Nephron progenitor cell (in vitro differentiated cells): ENCODE results near the gene ELP5.
A peak's percentile ranks its signal among the peaks of the same experiment; 100 is the strongest.

ENCODE experiments used
- DNase-seq: peaks from one replicate; pipeline ENCODE4 v3.0.0; 2021
- H3K27ac Mint-ChIP-seq: 2 replicates; pipeline ENCODE4 v1.8.0; 2021; ENCODE audit warnings: mild to moderate bottlenecking, moderate library complexity, mixed read lengths
- H3K27me3 Mint-ChIP-seq: 2 replicates; pipeline ENCODE4 v1.8.0; 2021; ENCODE audit warnings: mild to moderate bottlenecking, low read depth, mixed read lengths; ENCODE audit not compliant: poor library complexity
- H3K36me3 Mint-ChIP-seq: 2 replicates; pipeline ENCODE4 v1.8.0; 2021; ENCODE audit warnings: low read depth, mixed read lengths
- H3K4me1 Mint-ChIP-seq: 2 replicates; pipeline ENCODE4 v1.8.0; 2021; ENCODE audit warnings: mixed read lengths
- H3K4me3 Mint-ChIP-seq: 2 replicates; pipeline ENCODE4 v1.8.0; 2021; ENCODE audit warnings: mild to moderate bottlenecking, moderate library complexity, mixed read lengths
- H3K9me3 Mint-ChIP-seq: 2 replicates; pipeline ENCODE4 v1.8.0; 2021; ENCODE audit warnings: mild to moderate bottlenecking, moderate library complexity, mixed read lengths
- CTCF ChIP-seq: fragments of 200-600 bp; sonication (generic); IDR thresholded peaks from 2 replicates; pipeline ENCODE4 v1.5.0; 2021; ENCODE audit warnings: antibody characterized with exemption

The ELP5 gene

GRCh38 chr17:7306911-7307685, 55.1 kb downstream of the ELP5 start, which contains the start of gene EIF5A:
EIF5A (plus strand) TSS chr17:7307628; CDS start chr17:7309636, 2,008 bp downstream.
- TF ChIP-seq CTCF: no peak
- H3K4me3 Mint-ChIP-seq: peak within 1 kb of the TSS; percentile 94
- peaks cover 34% of the 10 kb centered on the region for H3K4me1 Mint-ChIP-seq
- DNase-seq: peak; percentile 100
- H3K27me3 Mint-ChIP-seq: peaks cover 9% of the 10 kb centered on the region
- H3K36me3 Mint-ChIP-seq: peaks cover 29% of the 10 kb centered on the region
- peaks cover 4% of the 10 kb centered on the region for H3K9me3 Mint-ChIP-seq
- peak within 1 kb of the TSS; percentile 99 for H3K27ac Mint-ChIP-seq

DNA sequence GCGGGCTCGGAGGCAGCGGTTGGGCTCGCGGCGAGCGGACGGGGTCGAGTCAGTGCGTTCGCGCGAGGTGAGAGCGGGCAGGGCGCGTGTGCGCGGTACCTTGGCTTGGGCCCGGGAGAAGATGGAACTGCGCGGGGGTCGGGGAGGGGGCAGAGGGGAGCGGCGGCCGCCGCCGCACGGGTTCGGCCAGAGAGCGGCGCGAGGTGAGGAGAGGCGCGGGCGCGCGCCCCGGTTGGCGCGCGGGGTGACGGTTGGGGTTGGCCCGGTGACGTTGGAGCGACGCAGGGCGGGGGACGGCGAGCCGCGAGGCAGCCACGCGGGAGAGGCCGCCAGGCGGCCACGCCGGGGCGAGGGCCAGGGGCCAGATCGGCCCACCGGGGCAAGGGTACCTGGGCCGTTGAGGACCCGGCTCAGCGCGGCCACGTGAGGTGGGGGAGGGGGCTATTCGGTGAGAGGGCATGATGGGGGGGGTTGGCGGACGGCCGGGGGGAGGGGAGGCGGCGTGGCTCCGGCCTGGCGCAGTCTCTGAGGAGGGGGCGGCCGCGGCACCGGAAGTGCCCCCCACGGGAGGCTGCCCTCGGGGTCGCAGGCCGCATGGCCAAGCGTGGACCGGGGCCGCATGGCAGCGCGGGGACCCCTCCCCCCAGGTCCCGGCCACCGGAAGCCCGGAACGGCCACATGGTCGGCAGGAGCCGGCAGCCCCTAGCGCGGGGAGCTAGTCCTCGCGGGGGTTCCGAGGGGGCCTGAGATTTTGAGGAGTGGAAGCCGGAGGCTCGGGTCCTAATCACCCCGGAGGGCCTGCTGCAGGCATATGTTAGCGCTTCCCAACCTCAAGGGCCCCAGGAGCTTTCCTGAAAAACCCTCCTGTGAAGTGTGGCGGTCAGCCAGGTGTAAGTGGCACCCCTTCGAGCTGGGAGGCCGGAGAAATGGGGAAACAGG, 55.9 kb downstream of the ELP5 start:
- TF ChIP-seq CTCF: no peak
- peak; percentile 47 for DNase-seq
- H3K4me1 Mint-ChIP-seq: peaks cover 40% of the 10 kb centered on the region
- H3K27ac Mint-ChIP-seq: peak overlapping the region; percentile 98
- H3K27me3 Mint-ChIP-seq: peaks cover 9% of the 10 kb centered on the region
- peak overlapping the region; percentile 94 for H3K4me3 Mint-ChIP-seq
- peaks cover 37% of the 10 kb centered on the region for H3K36me3 Mint-ChIP-seq
- peaks cover 4% of the 10 kb centered on the region for H3K9me3 Mint-ChIP-seq

- Mint-ChIP-seq H3K9me3 (peaks cover 4% of the 10 kb centered on the region), H3K36me3 (peaks cover 40% of the 10 kb centered on the region), H3K27ac (peak overlapping the region; percentile 98), H3K4me3 (peak overlapping the region; percentile 94), H3K4me1 (peaks cover 49% of the 10 kb centered on the region), H3K27me3 (peaks cover 4% of the 10 kb centered on the region)
- no peak for TF ChIP-seq CTCF
- peak; percentile 66 for DNase-seq
These were observed 56.8 kb downstream of the ELP5 start for GRCh38 chr17:7308625-7309433.
